Panc1 (cell line): ENCODE data around the gene ERGIC1. TPM values are rescaled to one million over a fixed set of nuclear protein-coding genes. Genes with fewer than 3 reads are reported as not detected.

Experiments
- ATAC-seq: fragments of 200-7000 bp; cut with Tn5 transposase; 2 replicates; pipeline ENCODE4 v1.9.1; 2020; ENCODE audit warnings: mild to moderate bottlenecking, moderate library complexity
- BruUV-seq: library from RNA; stranded (reverse); fragments of 400-500 nt; replicated peaks from 2 replicates; lab custom pipeline; 2021; lab: Mats Ljungman, UMichigan
- CTCF ChIA-PET: fragments of 300-600 bp; sonication (Branson Sonifier 250); formaldehyde crosslinking; loops from one replicate; lab custom pipeline; 2022; ENCODE audit warnings: antibody characterized with exemption; lab: Charles Lee
- POLR2A ChIA-PET: fragments of 300-600 bp; sonication (Branson Sonifier 250); formaldehyde crosslinking; loops from one replicate; lab custom pipeline; 2022; ENCODE audit warnings: antibody characterized with exemption; lab: Charles Lee
- DNase-seq: peaks from one replicate; pipeline ENCODE4 v3.0.0-alpha.2; 2010; ENCODE audit warnings: low read depth, low spot score
- H3K27ac ChIP-seq: 2 replicates; pipeline ENCODE4 v1.5.1; 2011; ENCODE audit warnings: mild to moderate bottlenecking, low read length, inconsistent platforms
- H3K27me3 ChIP-seq: fragments of 200-500 bp; sonication (Bioruptor generic); 2 replicates; pipeline ENCODE4 v1.6.0; 2014; ENCODE audit warnings: low read length, inconsistent platforms; ENCODE audit not compliant: control insufficient read depth, insufficient read depth
- H3K36me3 ChIP-seq: fragments of 200-500 bp; sonication (Bioruptor generic); 2 replicates; pipeline ENCODE4 v1.5.1; 2014; ENCODE audit warnings: inconsistent platforms, mild to moderate bottlenecking, low read length, moderate library complexity; ENCODE audit not compliant: control insufficient read depth, insufficient read depth
- H3K4me1 ChIP-seq: 2 replicates; pipeline ENCODE4 v1.5.1; 2011; ENCODE audit warnings: inconsistent platforms, mild to moderate bottlenecking, low read length, moderate library complexity; ENCODE audit not compliant: control insufficient read depth, insufficient read depth
- H3K4me3 ChIP-seq, 2 experiments: 2 replicates each; pipeline ENCODE4 v1.5.1; 2011 to 2012; ENCODE audit warnings: low read depth in 2 of 2, low read length in 2 of 2, mild to moderate bottlenecking in 2 of 2, inconsistent platforms in 1 of 2, moderate library complexity in 1 of 2
- H3K9me3 ChIP-seq: fragments of 200-500 bp; sonication (Bioruptor generic); 2 replicates; pipeline ENCODE4 v1.5.1; 2014; ENCODE audit warnings: low read depth, mild to moderate bottlenecking, inconsistent platforms, low read length, moderate library complexity; ENCODE audit not compliant: control insufficient read depth, insufficient read depth
- CTCF ChIP-seq: fragments of 450-650 bp; IDR thresholded peaks from 2 replicates; pipeline ENCODE4 v1.5.1; 2017; ENCODE audit warnings: mild to moderate bottlenecking
- POLR2AphosphoS5 ChIP-seq: IDR thresholded peaks from 2 replicates; pipeline ENCODE4 v1.6.1; 2012; ENCODE audit warnings: mild to moderate bottlenecking, low read depth, low read length, moderate library complexity
- REST ChIP-seq, 2 experiments: IDR thresholded peaks; 2 replicates each; pipeline ENCODE4 v1.6.1; 2011 to 2012; ENCODE audit warnings: low read depth in 2 of 2, control low read depth in 1 of 2, low read length in 1 of 2, mild to moderate bottlenecking in 1 of 2, moderate library complexity in 1 of 2; ENCODE audit not compliant: insufficient read depth in 1 of 2
- SIN3A ChIP-seq: IDR thresholded peaks from 2 replicates; pipeline ENCODE4 v1.6.1; 2012; ENCODE audit warnings: low read depth, mild to moderate bottlenecking, low read length, moderate library complexity, borderline replicate concordance; ENCODE audit not compliant: insufficient read depth
- TCF7L2 ChIP-seq: IDR thresholded peaks from 2 replicates; pipeline ENCODE4 v1.6.1; 2011; ENCODE audit warnings: mild to moderate bottlenecking, low read depth, low read length, inconsistent platforms
- in situ Hi-C: cut with HindIII; loops from 2 replicates; pipeline ENCODE4 v1.10.0; 2016; ENCODE audit warnings: low sequenced_read_pairs, low pct_unique_long_range_greater_than_20kb
- intact Hi-C: fragments of 100-400 bp; cut with micrococcal nuclease; formaldehyde crosslinking; loops from one replicate; pipeline ENCODE4 v1.10.0; 2022; ENCODE audit not compliant: unreplicated experiment
- total RNA-seq: library from RNA; stranded (reverse); gene quantifications from one replicate; pipeline ENCODE4 v1.2.1, GENCODE V29; 2021; ENCODE audit not compliant: unreplicated experiment

ERGIC1 gene
- total RNA-seq, 1 experiment from 2014 or later = 206 TPM

- Histone ChIP-seq H3K27me3 (no peaks in the 10 kb centered on the region), H3K4me3 (no peak overlapping the region), H3K9me3 (no peaks in the 10 kb centered on the region), H3K4me1 (peaks cover 50% of the 10 kb centered on the region), H3K36me3 (no peaks in the 10 kb centered on the region), H3K27ac (peak overlapping the region; percentile 63)
- BruUV-seq = no TSS peak
- ATAC-seq = no peak
- in situ Hi-C loops (no loop called here), intact Hi-C loops (no loop called here)
- TF ChIP-seq REST (IDR thresholded peaks at IDR 0.05; ENCODE audit: insufficient read depth in 1 of 2, low read depth in 2 of 2, low read length in 1 of 2) (no peak), POLR2AphosphoS5 (no peak), TCF7L2 (no peak), SIN3A (no peak), CTCF (no peak)
- ChIA-PET POLR2A (interaction anchor here (0.9 kb wide), 1 partner anchor 16 kb away, joined by 3 read pairs; no protein-coding TSS in a partner anchor), CTCF (no interaction called here)
- no peak for DNase-seq
Observed at GRCh38 chr5:172792701-172793570, 41.1 kb upstream of the ERGIC1 start.

- in situ Hi-C loops (no loop called here), intact Hi-C loops (no loop called here)
- Histone ChIP-seq H3K27ac (peak overlapping the region; percentile 63), H3K4me3 (no peak overlapping the region), H3K9me3 (no peaks in the 10 kb centered on the region), H3K27me3 (no peaks in the 10 kb centered on the region), H3K4me1 (peaks cover 52% of the 10 kb centered on the region), H3K36me3 (no peaks in the 10 kb centered on the region)
- ATAC-seq (no peak), DNase-seq (no peak)
- POLR2A ChIA-PET = interaction anchor here (0.6 kb wide), 1 partner anchor 104 kb away, joined by 16 read pairs; no protein-coding TSS in a partner anchor
- CTCF ChIA-PET = no interaction called here
- BruUV-seq = no TSS peak
- no peak for TF ChIP-seq TCF7L2
- TF ChIP-seq REST (IDR thresholded peaks at IDR 0.05; ENCODE audit: insufficient read depth in 1 of 2, low read depth in 2 of 2, low read length in 1 of 2) = no peak
- TF ChIP-seq POLR2AphosphoS5 = no peak
- no peak for TF ChIP-seq SIN3A
- no peak for TF ChIP-seq CTCF
Observed at GRCh38 chr5:172793577-172794488, 40.2 kb upstream of the ERGIC1 start.
